GM12801 (cell line): ENCODE data around the gene NBEAL1.

ENCODE experiments used
- TF ChIP-seq, protein P1 (sequence below): IDR thresholded peaks from one replicate; pipeline ENCODE4 v1.5.1; 2011; ENCODE audit warnings: control low read depth; ENCODE audit not compliant: insufficient read length; ENCODE audit errors: extremely low read depth

The NBEAL1 gene

DNA sequence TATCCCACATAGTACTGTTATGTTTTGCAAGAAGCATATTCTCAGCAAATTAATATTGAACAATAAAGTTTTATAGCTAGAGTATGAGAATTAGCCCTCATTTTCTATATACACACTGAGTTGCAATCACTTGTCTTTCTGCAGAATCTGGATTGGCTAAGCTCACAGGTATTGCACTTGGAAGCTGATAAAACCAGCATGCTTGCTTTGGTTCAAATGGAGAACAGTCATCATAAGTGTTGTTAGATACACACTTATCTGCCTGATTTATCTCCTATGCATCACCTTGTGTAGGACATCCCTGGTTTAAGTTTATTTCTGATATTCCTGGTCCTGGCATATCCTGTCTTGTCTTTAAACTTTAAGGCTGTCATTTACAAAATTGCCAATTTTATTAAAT is 186.2 kb downstream of the NBEAL1 start:
- TF ChIP-seq, protein P1, sequence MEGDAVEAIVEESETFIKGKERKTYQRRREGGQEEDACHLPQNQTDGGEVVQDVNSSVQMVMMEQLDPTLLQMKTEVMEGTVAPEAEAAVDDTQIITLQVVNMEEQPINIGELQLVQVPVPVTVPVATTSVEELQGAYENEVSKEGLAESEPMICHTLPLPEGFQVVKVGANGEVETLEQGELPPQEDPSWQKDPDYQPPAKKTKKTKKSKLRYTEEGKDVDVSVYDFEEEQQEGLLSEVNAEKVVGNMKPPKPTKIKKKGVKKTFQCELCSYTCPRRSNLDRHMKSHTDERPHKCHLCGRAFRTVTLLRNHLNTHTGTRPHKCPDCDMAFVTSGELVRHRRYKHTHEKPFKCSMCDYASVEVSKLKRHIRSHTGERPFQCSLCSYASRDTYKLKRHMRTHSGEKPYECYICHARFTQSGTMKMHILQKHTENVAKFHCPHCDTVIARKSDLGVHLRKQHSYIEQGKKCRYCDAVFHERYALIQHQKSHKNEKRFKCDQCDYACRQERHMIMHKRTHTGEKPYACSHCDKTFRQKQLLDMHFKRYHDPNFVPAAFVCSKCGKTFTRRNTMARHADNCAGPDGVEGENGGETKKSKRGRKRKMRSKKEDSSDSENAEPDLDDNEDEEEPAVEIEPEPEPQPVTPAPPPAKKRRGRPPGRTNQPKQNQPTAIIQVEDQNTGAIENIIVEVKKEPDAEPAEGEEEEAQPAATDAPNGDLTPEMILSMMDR, result no peak

DNA sequence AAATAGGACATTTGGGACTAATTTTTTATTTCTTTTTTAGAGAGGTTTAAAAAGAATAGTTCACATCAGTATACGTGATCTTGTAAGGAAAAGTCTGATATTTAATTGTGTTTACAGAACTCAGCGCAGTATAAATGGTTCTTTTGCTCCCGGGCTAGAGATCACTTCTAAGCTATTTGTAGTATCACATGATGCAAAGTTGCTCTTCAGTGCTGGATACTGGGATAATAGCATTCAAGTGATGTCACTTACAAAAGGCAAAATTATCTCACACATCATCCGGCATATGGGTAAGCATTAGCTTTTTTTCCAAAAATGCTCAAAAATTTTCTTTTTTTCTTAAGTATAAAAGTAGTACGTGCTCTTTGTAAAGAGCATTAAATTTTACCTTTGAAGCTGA is 186.8 kb downstream of the NBEAL1 start:
- TF ChIP-seq, protein P1, result no peak

DNA sequence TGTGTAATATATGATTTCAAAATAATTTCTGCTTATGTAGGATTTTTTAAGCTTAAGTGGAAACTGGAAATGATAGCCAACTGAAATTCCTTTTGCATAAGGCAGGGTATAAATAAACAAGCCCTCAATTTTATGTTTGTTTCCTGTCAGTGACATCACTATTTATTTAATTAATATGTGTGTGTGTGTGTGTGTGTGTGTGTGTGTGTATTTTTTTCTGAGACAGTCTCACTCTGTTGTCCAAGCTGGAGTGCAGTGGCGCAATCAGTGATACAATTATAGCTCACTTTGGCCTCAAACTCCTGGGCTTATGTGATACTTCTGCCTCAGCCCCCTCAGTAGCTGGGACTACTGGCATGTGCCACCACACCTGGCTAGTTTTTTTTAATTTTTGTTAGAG is 194.9 kb downstream of the NBEAL1 start:
- TF ChIP-seq, protein P1, result no peak

DNA sequence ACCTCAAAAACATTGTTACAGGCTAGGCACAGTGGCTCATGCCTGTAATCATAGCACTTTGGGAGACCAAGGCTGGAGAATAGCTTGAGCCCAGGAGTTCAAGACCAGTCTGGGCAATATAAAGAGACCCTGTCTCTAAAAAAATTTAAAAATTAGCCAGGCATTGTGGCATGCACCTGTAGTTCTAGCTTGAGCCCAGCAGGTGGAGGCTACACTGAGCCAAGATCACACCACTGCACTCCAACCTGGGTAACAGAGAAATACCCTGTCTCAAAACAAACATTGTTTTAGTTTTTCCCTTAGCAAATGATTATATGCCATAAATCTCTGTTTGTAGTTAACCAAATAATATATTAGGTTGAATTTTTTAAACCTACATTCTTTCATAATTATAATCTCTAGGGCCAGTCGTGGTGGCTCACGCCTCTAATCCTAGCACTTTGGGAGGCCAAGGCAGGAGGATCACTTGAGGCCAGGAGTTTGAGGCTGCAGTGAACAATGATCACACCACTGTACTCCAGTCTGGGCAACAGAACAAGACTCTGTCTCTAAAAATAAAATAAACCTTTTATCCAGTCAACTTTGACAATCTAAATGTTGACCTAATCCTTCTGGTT is 210.9 kb downstream of the NBEAL1 start:
- TF ChIP-seq, protein P1, result no peak

DNA sequence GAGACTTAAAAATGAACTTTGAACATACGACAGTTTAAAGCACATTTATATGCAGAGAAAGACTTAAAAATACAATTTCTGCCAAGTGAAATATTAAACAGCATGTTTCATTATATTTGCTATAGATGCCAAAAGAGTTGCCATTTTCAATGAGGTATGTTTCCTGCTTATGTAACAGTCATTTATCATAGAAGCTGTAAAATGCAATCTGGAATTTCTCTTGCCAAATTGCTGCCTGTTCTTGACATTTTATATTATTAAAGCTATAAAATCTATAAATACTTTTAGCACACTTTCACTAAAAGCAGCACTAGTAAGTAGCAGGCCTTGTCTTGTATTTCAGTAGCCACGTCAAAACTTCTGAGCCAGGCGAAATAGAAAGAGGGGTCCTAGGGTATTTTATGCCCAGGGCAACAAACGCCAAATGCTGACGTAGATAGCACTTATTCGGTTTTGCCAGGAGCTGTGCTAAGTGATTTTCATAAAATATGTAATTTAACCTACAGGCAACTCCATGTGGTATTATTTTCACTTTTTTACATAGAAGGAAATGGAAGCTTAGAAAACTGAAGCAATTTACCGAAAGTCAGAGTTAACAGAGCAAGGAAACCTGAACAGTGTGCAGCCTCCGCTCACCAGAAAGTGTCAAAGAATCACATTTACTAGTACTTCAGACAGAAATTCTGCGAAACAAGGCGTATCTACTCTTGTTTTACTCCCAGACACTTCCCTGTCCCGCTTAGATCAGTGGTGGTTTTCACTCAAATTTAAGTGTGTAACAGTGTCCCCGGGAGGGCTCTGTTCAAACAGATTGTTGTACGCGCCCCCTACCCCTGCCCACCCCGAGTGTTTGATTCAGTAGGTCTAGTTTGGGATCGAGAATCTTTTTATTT is 222.9 kb downstream of the NBEAL1 start:
- TF ChIP-seq, protein P1, result no peak

DNA sequence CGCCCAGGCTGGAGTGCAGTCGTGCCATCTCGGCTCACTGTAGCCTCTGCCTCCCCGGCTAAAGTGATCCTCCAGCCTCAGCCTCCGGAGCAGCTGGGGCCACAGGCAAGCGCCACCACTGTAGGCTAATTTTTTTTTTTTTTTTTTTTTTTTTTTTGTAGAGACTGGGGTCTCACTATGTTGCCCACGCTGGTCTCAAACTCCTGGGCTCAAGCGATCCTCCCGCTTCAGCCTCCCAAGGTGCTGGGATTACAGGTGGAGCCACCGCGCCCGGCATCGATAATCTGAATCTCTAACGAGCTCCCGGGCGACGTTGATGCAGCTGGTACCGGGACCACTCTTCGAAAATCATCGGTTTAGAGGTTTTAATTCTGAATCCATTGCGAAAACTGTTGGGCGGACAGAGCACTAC is 223.6 kb downstream of the NBEAL1 start:
- TF ChIP-seq, protein P1, result no peak

DNA sequence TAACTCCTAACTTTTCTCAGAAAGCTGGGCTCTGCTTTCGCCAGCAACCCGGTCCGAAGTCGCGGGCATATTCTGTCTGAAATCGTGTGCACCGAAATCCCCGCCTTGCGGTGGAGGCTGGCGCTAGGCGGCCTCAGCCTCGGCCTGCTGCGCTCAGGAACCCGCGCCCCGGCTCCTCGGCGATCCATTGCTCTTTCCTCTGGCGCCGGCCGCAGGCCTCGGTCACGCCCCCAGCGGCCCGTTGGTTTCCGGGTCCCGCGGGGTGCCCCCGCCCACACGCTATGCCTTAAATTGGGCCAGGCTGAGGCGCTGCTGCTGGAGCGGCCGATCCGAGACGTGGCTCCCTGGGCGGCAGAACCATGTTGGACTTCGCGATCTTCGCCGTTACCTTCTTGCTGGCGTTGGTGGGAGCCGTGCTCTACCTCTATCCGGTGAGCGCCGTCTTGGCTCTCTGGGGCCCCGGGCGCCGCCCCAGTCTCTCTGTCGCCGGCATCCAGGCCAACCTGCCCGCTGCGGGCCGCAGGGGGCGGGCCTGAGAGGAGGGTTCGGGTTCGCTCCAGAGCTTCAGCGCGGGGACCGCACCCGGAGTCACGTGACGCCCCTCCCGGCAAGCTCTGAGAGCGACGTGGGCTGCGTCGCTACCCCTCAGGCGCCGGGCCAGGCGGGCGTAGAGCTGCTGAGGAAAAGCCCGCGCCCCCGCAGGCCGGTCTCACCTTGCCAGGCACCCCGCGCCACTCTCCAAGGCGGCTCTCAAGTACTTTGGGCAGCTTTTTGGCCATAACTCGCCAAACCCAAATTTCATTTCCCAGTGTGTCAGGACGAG is 224.2 kb downstream of the NBEAL1 start, which contains the start of gene CYP20A1:
Gene CYP20A1 (plus strand): TSS at position 315 of the 823 bp plus-strand sequence. CDS start 45 bp downstream, at position 360.
- TF ChIP-seq, protein P1, result no peak
